ENCODE data around the gene CHCHD3. TPM values are rescaled to one million over a fixed set of nuclear protein-coding genes. Genes with fewer than 3 reads are reported as not detected.
A peak's percentile ranks its signal among the peaks of the same experiment; 100 is the strongest.

CHCHD3 gene
- total and polyA plus RNA-seq, 5 donors: 120 to 150 (median 140) TPM

DNA sequence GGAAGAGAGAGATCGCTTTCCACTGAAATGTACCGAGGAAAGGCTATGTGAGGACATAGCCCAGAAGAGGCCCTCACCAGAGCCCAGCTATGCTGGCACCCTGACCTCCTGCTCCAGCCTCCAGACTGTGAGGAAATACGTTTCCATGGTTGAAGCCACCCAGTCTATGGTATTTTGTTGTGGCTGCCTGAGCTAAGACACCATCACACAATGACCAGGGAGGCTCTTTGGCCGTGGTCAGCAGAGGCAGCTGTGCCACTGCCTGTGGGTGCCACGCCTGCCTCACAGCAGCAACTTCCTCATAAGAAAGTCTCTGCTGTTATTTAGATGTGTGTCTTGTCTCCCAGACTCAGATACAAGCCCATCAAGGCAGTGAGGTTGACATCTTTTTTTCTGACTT is 322.9 kb downstream of the CHCHD3 start:
- Histone ChIP-seq H3K27ac (ENCODE audit: low read length) (no peak overlapping the region), H3K4me1 (ENCODE audit: control insufficient read depth, insufficient read depth, low read length) (peaks cover 2% of the 10 kb centered on the region), H3K27me3 (ENCODE audit: control insufficient read depth, insufficient read depth) (no peaks in the 10 kb centered on the region), H3K9me3 (ENCODE audit: control insufficient read depth, low read length) (no peaks in the 10 kb centered on the region), H3K4me3 (ENCODE audit: low read length) (no peak overlapping the region)
- 88% methylated on average over 5 of the region's 5 CpGs for WGBS
- DNase-seq (peak in 2 of 3 donors; percentile 55 to 58), ATAC-seq (peak in 1 of 2 donors; percentile 38)
- intact Hi-C loops (cut with DNase I): no loop called here

DNA sequence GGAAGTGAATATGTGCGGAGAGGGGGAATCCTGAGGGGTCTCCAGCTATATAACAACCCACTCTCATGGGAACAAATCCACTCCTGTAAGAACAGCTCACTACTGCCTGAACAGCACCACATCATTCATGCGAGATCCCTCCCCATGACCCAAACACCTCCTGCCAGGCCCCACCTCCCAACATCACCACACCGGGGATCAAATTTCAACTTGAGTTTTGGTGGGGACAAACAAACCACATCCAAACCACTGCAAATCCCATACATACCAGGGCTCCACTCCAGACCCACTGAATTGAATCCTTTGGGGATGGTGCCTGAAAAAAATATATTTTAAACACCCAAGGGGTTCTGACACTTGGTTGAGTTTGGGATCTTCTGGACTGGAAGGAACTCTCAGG is 324.1 kb downstream of the CHCHD3 start:
- peaks cover 2% of the 10 kb centered on the region for H3K4me1 ChIP-seq (ENCODE audit: control insufficient read depth, insufficient read depth, low read length)
- H3K27me3 ChIP-seq (ENCODE audit: control insufficient read depth, insufficient read depth): no peaks in the 10 kb centered on the region
- DNase-seq (no peak), ATAC-seq (no peak)
- no peak overlapping the region for H3K4me3 ChIP-seq (ENCODE audit: low read length)
- no peak overlapping the region for H3K27ac ChIP-seq (ENCODE audit: low read length)
- H3K9me3 ChIP-seq (ENCODE audit: control insufficient read depth, low read length): no peaks in the 10 kb centered on the region
- 90% methylated on average over 3 of the region's 3 CpGs for WGBS
- intact Hi-C loops (cut with DNase I): no loop called here

DNA sequence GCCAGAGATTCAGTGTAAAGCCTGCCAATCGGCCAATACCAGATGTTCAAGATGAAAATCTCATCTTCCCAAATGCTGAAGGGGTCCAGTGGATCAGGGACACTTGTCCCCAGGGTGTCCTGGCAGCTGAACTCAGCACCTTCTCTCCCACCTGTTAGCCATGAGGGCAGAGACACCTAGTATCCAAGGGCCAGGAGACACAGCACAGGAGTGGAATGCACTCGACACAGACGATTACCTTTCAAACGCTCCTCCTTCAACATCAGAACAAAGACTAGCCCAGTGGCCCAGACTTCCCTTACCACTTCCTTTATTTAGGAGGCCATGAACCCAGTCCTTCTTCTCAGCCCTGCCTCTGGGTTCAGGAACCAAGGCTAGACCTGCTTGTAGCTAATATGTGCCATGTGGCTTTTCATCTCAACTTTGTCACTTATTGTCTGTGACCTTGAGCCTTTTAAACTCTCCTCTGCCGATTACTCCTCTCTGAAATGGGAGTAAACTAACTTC is 325.4 kb downstream of the CHCHD3 start:
- Histone ChIP-seq H3K27me3 (ENCODE audit: control insufficient read depth, insufficient read depth) (no peaks in the 10 kb centered on the region), H3K27ac (ENCODE audit: low read length) (no peak overlapping the region), H3K4me3 (ENCODE audit: low read length) (no peak overlapping the region), H3K9me3 (ENCODE audit: control insufficient read depth, low read length) (no peaks in the 10 kb centered on the region), H3K4me1 (ENCODE audit: control insufficient read depth, insufficient read depth, low read length) (peaks cover 2% of the 10 kb centered on the region)
- DNase-seq: no peak
- intact Hi-C loops (cut with DNase I): no loop called here
- no peak for ATAC-seq
- WGBS: 75% methylated on average over 5 of the region's 5 CpGs

GRCh38 chr7:132755538-132756483 is 326.1 kb downstream of the CHCHD3 start:
- DNase-seq (no peak), ATAC-seq (peak in 1 of 2 donors; percentile 40)
- Histone ChIP-seq H3K4me3 (ENCODE audit: low read length) (no peak overlapping the region), H3K4me1 (ENCODE audit: control insufficient read depth, insufficient read depth, low read length) (peaks cover 2% of the 10 kb centered on the region), H3K27me3 (ENCODE audit: control insufficient read depth, insufficient read depth) (no peaks in the 10 kb centered on the region), H3K27ac (ENCODE audit: low read length) (no peak overlapping the region), H3K9me3 (ENCODE audit: control insufficient read depth, low read length) (no peaks in the 10 kb centered on the region)
- intact Hi-C loops (cut with DNase I): no loop called here
- 86% methylated on average over 5 of the region's 5 CpGs for WGBS

DNA sequence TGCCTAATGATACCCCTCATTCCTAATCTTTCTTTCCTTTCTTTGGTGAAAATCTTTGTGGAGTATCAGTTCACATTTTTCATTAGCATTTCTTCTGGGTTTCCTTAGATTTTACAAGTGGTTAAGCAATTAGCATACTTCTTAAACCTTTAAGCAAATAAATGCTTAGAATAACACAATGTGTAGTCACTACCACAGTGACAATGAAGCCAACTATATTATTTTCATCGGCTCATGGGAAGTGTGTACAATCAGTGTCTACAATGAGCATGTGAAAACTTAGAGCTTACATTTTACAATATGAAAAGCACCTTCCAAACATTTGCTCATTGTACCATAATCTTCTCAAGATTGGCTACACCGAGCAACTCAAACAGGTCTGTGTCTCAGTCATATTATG is 329.5 kb downstream of the CHCHD3 start:
- peaks cover 2% of the 10 kb centered on the region for H3K4me1 ChIP-seq (ENCODE audit: control insufficient read depth, insufficient read depth, low read length)
- DNase-seq: no peak
- WGBS: 91% methylated on average over 2 of the region's 2 CpGs
- intact Hi-C loops (cut with DNase I): no loop called here
- H3K27me3 ChIP-seq (ENCODE audit: control insufficient read depth, insufficient read depth): no peaks in the 10 kb centered on the region
- no peak overlapping the region for H3K4me3 ChIP-seq (ENCODE audit: low read length)
- no peaks in the 10 kb centered on the region for H3K9me3 ChIP-seq (ENCODE audit: control insufficient read depth, low read length)
- H3K27ac ChIP-seq (ENCODE audit: low read length): no peak overlapping the region
- ATAC-seq: no peak

GRCh38 chr7:132751244-132751647 is 330.6 kb downstream of the CHCHD3 start:
- no peak overlapping the region for H3K27ac ChIP-seq (ENCODE audit: low read length)
- peaks cover 2% of the 10 kb centered on the region for H3K4me1 ChIP-seq (ENCODE audit: control insufficient read depth, insufficient read depth, low read length)
- 37% methylated on average over 8 of the region's 8 CpGs for WGBS
- no peaks in the 10 kb centered on the region for H3K9me3 ChIP-seq (ENCODE audit: control insufficient read depth, low read length)
- ATAC-seq: peak; percentile 73 to 89
- peak in 2 of 3 donors; percentile 47 to 59 for DNase-seq
- no peaks in the 10 kb centered on the region for H3K27me3 ChIP-seq (ENCODE audit: control insufficient read depth, insufficient read depth)
- no peak overlapping the region for H3K4me3 ChIP-seq (ENCODE audit: low read length)
- intact Hi-C loops (cut with DNase I): no loop called here

GRCh38 chr7:132750530-132751217 is 331.2 kb downstream of the CHCHD3 start:
- DNase-seq (no peak), ATAC-seq (no peak)
- no peak overlapping the region for H3K27ac ChIP-seq (ENCODE audit: low read length)
- intact Hi-C loops (cut with DNase I): no loop called here
- peak overlapping the region; percentile 20 for H3K4me3 ChIP-seq (ENCODE audit: low read length)
- H3K27me3 ChIP-seq (ENCODE audit: control insufficient read depth, insufficient read depth): no peaks in the 10 kb centered on the region
- H3K4me1 ChIP-seq (ENCODE audit: control insufficient read depth, insufficient read depth, low read length): no peaks in the 10 kb centered on the region
- H3K9me3 ChIP-seq (ENCODE audit: control insufficient read depth, low read length): no peaks in the 10 kb centered on the region
- WGBS: 56% methylated on average over 11 of the region's 11 CpGs

GRCh38 chr7:132750096-132750495 is 331.8 kb downstream of the CHCHD3 start:
- peak in 1 of 2 donors; percentile 70 for ATAC-seq
- intact Hi-C loops (cut with DNase I): no loop called here
- Histone ChIP-seq H3K4me1 (ENCODE audit: control insufficient read depth, insufficient read depth, low read length) (no peaks in the 10 kb centered on the region), H3K4me3 (ENCODE audit: low read length) (peak overlapping the region; percentile 20), H3K9me3 (ENCODE audit: control insufficient read depth, low read length) (no peaks in the 10 kb centered on the region), H3K27me3 (ENCODE audit: control insufficient read depth, insufficient read depth) (no peaks in the 10 kb centered on the region), H3K27ac (ENCODE audit: low read length) (no peak overlapping the region)
- 41% methylated on average over 7 of the region's 7 CpGs for WGBS
- peak in 2 of 3 donors; percentile 38 to 64 for DNase-seq

DNA sequence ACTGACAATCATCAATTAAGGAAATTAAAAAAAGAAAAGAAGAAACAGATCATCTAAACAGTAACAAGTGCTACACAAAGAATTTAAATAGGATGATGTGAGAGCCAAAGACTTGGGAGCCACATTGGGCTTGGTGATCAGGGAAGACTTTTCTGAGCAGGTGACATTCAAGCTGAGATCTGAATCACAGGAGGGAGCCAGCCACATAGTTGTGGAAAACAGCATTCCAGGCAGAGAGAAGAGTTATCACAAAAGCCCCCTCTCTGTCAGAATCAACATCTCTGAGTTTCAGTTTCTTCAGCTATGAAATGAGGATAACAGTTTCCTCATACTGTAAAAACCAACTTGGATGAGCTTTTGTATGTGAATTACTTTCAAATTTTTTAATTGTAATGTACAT is 336.4 kb downstream of the CHCHD3 start:
- intact Hi-C loops (cut with DNase I): no loop called here
- peaks cover 1% of the 10 kb centered on the region for H3K4me1 ChIP-seq (ENCODE audit: control insufficient read depth, insufficient read depth, low read length)
- H3K27me3 ChIP-seq (ENCODE audit: control insufficient read depth, insufficient read depth): no peaks in the 10 kb centered on the region
- no peak for ATAC-seq
- no peaks in the 10 kb centered on the region for H3K9me3 ChIP-seq (ENCODE audit: control insufficient read depth, low read length)
- no peak overlapping the region for H3K4me3 ChIP-seq (ENCODE audit: low read length)
- no peak for DNase-seq
- H3K27ac ChIP-seq (ENCODE audit: low read length): no peak overlapping the region

DNA sequence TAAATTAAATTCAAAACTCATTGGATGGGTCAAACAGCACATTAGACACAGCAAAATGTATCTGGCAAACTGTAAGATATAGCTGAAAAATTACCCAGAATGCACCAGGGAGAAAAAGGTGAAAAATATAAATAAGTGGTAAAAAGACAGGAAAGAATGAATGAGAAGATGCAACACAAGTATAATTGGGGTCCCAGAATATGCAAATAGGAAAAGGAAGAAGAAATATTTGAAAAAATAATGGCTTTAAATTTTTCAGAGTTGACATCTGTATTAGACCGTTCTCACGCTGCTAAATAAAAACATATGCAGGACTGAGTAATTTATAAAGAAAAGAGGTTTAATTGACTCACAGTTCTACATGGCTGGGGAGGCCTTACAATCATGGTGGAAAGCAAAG is 337.9 kb downstream of the CHCHD3 start:
- 94% methylated on average over 2 of the region's 2 CpGs for WGBS
- intact Hi-C loops (cut with DNase I): no loop called here
- peaks cover 1% of the 10 kb centered on the region for H3K4me1 ChIP-seq (ENCODE audit: control insufficient read depth, insufficient read depth, low read length)
- no peak overlapping the region for H3K27ac ChIP-seq (ENCODE audit: low read length)
- no peaks in the 10 kb centered on the region for H3K9me3 ChIP-seq (ENCODE audit: control insufficient read depth, low read length)
- no peak for ATAC-seq
- H3K4me3 ChIP-seq (ENCODE audit: low read length): no peak overlapping the region
- DNase-seq: no peak
- H3K27me3 ChIP-seq (ENCODE audit: control insufficient read depth, insufficient read depth): no peaks in the 10 kb centered on the region

- DNase-seq (peak; percentile 75 to 81 (median 80)), ATAC-seq (peak; percentile 78 to 92)
- no peak overlapping the region for H3K4me3 ChIP-seq (ENCODE audit: low read length)
- H3K4me1 ChIP-seq (ENCODE audit: control insufficient read depth, insufficient read depth, low read length): peaks cover 1% of the 10 kb centered on the region
- 21% methylated on average over 4 of the region's 4 CpGs for WGBS
- H3K27me3 ChIP-seq (ENCODE audit: control insufficient read depth, insufficient read depth): no peaks in the 10 kb centered on the region
- intact Hi-C loops (cut with DNase I): no loop called here
- H3K9me3 ChIP-seq (ENCODE audit: control insufficient read depth, low read length): no peaks in the 10 kb centered on the region
- no peak overlapping the region for H3K27ac ChIP-seq (ENCODE audit: low read length)
Observed at GRCh38 chr7:132742189-132742612, 339.7 kb downstream of the CHCHD3 start.

All from right cardiac atrium (tissue), 5 donors.